GM18909 (cell line): ENCODE results near the gene MGST3.
"Not testable (repeated sequence)": the region's sequence is repeated elsewhere in the genome, so short reads cannot be mapped to it uniquely, and the experiment has no call there.

ENCODE experiments used
- ATAC-seq: cut with Tn5 transposase; IDR thresholded peaks from one replicate; pipeline ENCODE4 v1.9.1; 2021; ENCODE audit warnings: mild to moderate bottlenecking; ENCODE audit not compliant: unreplicated experiment, poor library complexity

The MGST3 gene

DNA sequence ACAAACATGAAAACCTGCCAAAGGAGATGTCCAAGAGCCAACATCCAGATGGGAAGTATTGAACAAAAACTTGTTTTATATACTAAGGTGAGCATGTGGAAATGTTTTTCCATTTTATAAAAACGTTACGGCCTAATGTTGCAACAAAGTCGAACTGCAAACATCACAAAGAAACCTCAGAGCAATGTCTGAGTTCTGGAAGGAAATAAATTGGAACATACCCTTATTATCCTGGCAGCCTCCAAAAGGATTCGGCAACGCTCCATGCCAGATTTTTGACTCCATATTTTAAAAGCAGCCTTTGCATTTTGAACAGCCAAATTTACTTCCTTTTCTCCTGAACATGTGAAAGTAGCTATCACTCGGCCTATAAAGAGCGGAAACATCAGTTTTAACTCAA lies 64.0 kb downstream of the MGST3 start:
- ATAC-seq = no peak

DNA sequence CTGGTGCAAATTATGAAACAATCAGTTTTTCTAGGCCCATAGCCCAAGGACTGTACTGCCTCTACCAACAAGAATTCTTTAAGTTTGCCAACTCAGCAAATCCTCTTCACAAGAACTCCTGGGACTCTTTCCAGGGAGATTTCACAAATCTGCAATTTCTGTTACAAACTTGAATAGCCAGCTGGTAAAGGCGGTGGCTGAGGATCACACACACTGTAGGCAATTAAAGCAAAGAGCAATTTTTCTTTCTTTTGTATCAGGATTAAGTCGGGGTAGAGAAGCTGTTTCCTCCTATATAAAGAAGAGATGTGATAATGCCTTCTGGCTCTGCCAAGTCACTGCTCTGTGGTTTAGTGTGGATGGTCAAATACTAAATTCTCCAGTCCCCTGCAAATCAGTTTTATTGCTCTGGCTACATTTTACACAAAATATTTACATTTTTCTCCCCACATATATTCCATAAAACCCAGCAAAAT lies 65.6 kb downstream of the MGST3 start:
- ATAC-seq = no peak

DNA sequence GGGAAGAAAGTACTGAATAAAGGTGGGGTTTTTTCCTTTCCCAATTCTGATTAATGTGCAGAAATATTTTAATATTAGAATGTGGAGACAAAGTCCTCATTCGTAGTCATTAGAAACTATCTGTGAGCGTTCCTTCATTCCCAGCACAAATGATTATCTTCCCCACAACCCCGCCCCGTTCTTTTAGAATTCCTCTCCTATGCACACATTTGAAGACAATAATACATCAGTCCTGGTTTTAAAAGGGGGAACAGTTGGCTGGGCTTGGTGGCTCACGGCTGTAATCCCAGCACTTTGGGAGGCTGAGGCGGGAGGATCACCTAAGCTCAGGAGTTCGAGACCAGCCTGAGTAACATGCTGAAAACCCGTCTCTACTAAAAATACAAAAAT lies 66.5 kb downstream of the MGST3 start:
- no peak for ATAC-seq

DNA sequence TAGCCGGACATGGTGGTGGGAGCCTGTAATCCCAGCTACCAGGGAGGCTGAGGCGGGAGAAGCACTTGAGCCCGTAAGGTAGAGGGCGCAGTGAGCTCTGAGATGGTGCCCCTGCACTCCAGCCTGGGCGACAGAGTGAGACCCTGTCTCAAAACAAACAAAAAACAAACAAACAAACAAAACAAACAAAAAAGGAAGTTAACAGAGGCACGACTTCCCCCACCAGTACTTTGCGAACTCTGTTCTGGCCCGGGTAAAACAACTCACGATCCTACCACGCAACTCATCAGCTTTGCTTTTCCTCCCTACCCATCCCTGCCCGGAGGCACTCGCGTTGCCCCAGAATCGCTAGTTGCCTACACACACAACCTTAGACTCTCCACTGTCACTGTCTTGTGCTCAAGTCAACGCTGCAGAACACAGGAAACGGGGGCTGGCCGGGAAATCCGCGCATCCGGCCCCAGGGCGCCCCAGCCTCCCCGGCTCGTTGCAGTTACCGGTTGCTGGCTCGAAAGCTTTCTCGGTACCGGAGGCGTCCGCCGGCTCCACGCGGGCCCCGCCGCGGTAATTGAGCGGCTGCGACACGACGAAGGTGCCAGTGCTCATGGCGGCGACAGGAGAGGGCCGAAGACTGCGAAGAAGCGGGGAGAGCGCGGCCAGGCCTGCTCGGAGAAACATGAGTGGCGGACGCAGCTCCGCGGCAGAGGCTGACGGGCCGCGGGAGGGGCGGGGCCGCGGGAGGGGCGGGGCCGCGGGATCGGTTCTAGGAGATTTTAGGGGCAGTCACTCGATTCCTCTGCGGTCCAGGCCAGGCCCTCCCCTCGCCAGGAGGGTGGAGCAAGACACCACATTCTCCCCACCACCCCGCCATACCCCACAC lies 67.1 kb downstream of the MGST3 start, which contains the start of gene ALDH9A1:
TSS of gene ALDH9A1 (minus strand) at position 682 of the 880 bp plus-strand sequence. CDS start at position 678, 4 bp downstream.
- ATAC-seq = peak; percentile 93

DNA sequence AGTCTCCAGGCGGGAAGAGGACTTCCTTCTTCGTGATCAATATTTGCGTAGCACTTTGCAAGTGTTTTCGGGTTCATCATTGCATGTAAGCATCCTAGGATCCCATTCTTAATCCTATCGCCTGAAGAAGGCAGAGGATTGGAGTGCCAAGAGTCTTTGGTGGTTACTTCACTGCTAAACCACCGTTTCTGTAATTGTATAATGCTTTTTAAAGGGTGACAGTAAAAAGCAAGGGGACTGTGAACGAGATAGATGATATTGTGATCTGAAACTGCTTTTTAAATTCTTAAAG lies 67.7 kb downstream of the MGST3 start:
- peak; percentile 23 for ATAC-seq

DNA sequence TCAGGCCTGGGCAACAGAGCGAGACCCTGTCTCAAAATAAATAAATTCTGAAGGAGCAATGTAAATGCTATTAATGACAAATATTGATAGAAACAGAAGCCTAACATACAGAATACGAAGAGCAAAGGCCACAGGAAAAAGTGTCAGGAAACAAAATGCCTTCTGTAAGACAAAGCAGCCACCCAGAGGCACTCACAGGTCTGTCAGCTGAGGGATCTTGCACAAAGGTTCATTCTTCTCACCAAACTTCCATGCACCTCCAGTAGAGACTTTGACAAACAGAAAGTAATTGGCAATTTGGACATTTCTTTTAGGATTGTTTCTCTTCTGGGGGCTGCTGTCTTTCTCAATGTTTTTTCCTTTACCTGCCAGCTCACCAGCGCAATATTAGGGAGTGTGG lies 68.5 kb downstream of the MGST3 start:
- ATAC-seq = no peak

DNA sequence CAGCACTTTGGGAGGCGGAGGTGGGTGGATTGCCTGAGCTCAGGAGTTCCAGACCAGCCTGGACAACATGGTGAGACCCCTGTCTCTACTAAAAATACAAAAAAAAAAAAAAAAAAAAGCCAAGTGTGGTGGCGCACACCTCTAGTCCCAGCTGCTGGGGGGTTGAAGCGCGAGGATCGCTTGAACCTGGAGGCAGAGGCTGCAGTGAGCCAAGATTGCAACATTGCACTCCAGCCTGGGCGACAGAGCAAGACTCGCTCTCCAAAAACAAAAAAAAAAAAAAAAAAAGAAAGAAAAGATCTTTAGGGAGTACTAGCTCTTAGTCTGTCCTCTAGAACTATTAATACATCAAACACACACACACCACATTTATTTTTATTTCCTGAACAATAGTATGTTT lies 70.9 kb downstream of the MGST3 start:
- ATAC-seq = not testable (repeated sequence)

DNA sequence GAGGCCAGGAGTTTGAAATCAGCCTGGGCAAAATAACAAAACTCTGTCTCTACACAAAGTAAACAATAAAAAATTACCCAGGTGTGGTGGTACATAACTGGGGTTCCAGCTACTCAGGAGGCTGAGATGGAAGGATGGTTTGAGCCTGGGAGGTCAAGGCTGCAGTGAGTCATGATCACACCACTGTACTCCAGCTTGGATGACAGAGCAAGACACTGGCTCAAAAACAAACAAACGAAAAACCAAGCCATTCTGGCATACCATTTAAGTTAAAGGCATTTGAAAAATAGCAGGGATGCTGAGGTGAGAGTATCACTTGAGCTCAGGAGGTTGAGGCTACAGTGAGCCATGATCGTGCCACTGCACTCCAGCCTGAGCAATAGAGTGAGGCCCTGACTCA lies 72.6 kb downstream of the MGST3 start:
- ATAC-seq = no peak
